K562 (cell line): ENCODE results near the gene NFATC1.

ENCODE experiments used
- BRF2 ChIP-seq: IDR thresholded peaks from 3 replicates; pipeline ENCODE4 v1.6.1; 2011; ENCODE audit warnings: borderline replicate concordance, mild to moderate bottlenecking; ENCODE audit not compliant: insufficient read length, insufficient read depth
- CTCF ChIP-seq, 3 experiments: IDR thresholded peaks in 2 of 3; conservative IDR thresholded peaks in 1 of 3; 2 replicates each; pipeline ENCODE4 v1.5.1; 2011 to 2012; ENCODE audit warnings: low read length in 3 of 3, mild to moderate bottlenecking in 3 of 3, control low read depth in 2 of 3, improper control_type of control experiment in 1 of 3, inconsistent platforms in 1 of 3, low read depth in 1 of 3, mixed read lengths in 1 of 3, moderate library complexity in 1 of 3; ENCODE audit not compliant: insufficient read depth in 2 of 3
- MAZ ChIP-seq, 2 experiments: fragments of 450-650 bp in 1 of 2; sonication (generic) in 1 of 2; formaldehyde crosslinking; IDR thresholded peaks in 1 of 2; conservative IDR thresholded peaks in 1 of 2; 2 replicates each; pipeline versions ENCODE4 v1.4.0 to v1.5.0; 2020; ENCODE audit warnings: mild to moderate bottlenecking in 1 of 2, missing genetic modification reagents in 1 of 2
- RAD21 ChIP-seq, 2 experiments: fragments of 250-450 bp in 1 of 2; fragments of 450-650 bp in 1 of 2; sonication (Bioruptor Pico) in 1 of 2; formaldehyde crosslinking in 1 of 2; IDR thresholded peaks in 1 of 2; conservative IDR thresholded peaks in 1 of 2; 2 replicates each; pipeline versions ENCODE4 v1.4.0 to v1.8.0; 2020 to 2022; ENCODE audit warnings: mild to moderate bottlenecking in 2 of 2, moderate library complexity in 1 of 2
- RAD51 ChIP-seq: fragments of 450-650 bp; IDR thresholded peaks from 2 replicates; pipeline ENCODE4 v1.7.1; 2016; ENCODE audit warnings: low read depth, mild to moderate bottlenecking, borderline replicate concordance
- RCOR1 ChIP-seq, 2 experiments: IDR thresholded peaks; 2 replicates each; pipeline ENCODE4 v1.6.1; 2012; ENCODE audit warnings: low read depth in 2 of 2, low read length in 2 of 2, borderline replicate concordance in 1 of 2, improper control_type of control experiment in 1 of 2
- SMARCC2 ChIP-seq: fragments of 450-650 bp; IDR thresholded peaks from 2 replicates; pipeline ENCODE4 v1.6.1; 2017; ENCODE audit warnings: antibody characterized with exemption, moderate library complexity, mild to moderate bottlenecking, low read depth
- SREBF1 ChIP-seq: fragments of 150-350 bp; IDR thresholded peaks from 2 replicates; pipeline ENCODE4 v1.6.1; 2014; ENCODE audit warnings: antibody characterized with exemption, low read depth, low read length, borderline replicate concordance
- ZBTB7A ChIP-seq: IDR thresholded peaks from 2 replicates; pipeline ENCODE4 v1.6.1; 2011; ENCODE audit warnings: low read depth, mild to moderate bottlenecking, low read length, moderate library complexity, borderline replicate concordance; ENCODE audit not compliant: control insufficient read depth
- ZBTB8A ChIP-seq: fragments of 450-650 bp; IDR thresholded peaks from 2 replicates; pipeline ENCODE4 v1.6.1; 2018; ENCODE audit warnings: mild to moderate bottlenecking, moderate library complexity; ENCODE audit not compliant: partially characterized antibody
- ZKSCAN8 ChIP-seq: fragments of 200-800 bp; sonication (Bioruptor generic); IDR thresholded peaks from 2 replicates; pipeline ENCODE4 v1.6.1; 2016; ENCODE audit warnings: missing genetic modification characterization, missing compliant biosample characterization
- ZNF232 ChIP-seq: sonication (generic); formaldehyde crosslinking; IDR thresholded peaks from 2 replicates; pipeline ENCODE4 v1.8.0; 2022; ENCODE audit warnings: mild to moderate bottlenecking, missing genetic modification reagents

- TF ChIP-seq BRF2 (no peak), CTCF (IDR thresholded peaks at IDR 0.05 in 2 of 3, conservative IDR thresholded peaks at IDR 0.05 in 1 of 3; ENCODE audit: insufficient read depth in 2 of 3, low read depth in 1 of 3, low read length in 3 of 3) (no peak), SREBF1 (no peak), ZBTB8A (no peak), RAD21 (CRISPR knock-in tag; conservative IDR thresholded peaks at IDR 0.05 in 1 of 2, IDR thresholded peaks at IDR 0.05 in 1 of 2) (no peak), ZBTB7A (no peak), MAZ (CRISPR knock-in tag; conservative IDR thresholded peaks at IDR 0.05 in 1 of 2, IDR thresholded peaks at IDR 0.05 in 1 of 2) (no peak), RCOR1 (IDR thresholded peaks at IDR 0.05; ENCODE audit: borderline replicate concordance in 1 of 2, low read depth in 2 of 2, low read length in 2 of 2) (no peak), SMARCC2 (no peak), ZNF232 (CRISPR knock-in tag) (no peak), RAD51 (no peak), ZKSCAN8 (CRISPR knock-in tag) (no peak)
Measured at GRCh38 chr18:79493211-79493800, 97.6 kb downstream of the NFATC1 start.
